Retina (tissue), 1 donor: ENCODE measurements around the gene ECHDC1.
A peak's percentile ranks its signal among the peaks of the same experiment; 100 is the strongest.
"Not testable (repeated sequence)": the region's sequence is repeated elsewhere in the genome, so short reads cannot be mapped to it uniquely, and the experiment has no call there.

ENCODE experiments used
- DNase-seq: peaks from one replicate; pipeline ENCODE4 v3.0.0-alpha.2; 2016

Gene ECHDC1

DNA sequence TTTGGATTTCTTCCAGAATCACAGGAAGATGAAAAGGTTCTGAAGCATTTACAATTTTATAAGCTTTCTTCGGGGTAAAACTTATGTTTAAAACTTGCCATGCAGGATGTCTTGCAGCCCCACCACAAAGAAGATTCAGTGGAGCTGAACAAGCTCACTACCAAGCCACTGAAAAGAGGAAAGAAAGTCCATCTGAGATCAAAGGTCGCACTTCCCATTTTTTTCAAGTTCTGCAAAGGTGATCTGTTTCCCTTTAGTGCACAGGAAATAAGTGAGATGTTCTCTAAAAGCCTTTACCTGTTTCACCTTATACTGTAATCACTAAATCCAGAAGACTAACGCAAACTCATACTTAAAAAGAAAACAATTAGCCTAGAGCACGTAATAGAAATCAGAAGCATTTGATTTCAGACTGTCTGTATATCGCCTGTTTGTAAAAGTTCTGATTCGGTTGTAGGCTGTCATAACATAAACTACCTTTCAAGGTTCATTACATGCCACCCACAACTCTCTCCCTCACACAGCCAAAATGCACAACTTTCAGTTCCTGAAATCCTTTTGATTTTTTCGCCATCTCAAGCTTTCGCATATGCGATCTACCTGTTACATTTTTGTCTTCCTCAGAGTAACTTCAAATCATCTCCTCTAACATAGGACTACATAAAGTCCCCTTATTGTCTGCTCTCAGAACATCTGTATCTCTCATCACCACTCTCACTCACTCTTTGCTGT is 1.8 kb downstream of the ECHDC1 start:
- DNase-seq, result peak; percentile 6

DNA sequence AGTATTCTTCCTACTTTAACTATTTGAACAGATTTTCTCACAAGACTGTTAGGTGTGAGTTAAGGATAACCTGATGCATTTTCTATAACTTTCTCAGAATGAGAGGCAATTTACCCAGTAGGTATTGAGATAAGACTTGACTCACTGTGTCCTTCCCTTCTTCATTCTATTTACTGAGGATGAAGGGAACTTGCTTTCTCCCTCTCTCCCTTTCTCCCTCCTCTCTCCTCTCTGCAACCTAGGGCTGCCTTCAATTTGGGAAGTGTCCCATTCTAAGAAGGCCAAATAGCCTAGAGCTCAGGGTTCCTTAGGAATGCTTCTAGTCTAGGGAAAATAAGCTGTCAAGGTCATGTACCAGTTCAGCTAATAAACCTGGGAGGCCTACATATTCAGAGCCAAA is 3.2 kb downstream of the ECHDC1 start:
- no peak for DNase-seq

DNA sequence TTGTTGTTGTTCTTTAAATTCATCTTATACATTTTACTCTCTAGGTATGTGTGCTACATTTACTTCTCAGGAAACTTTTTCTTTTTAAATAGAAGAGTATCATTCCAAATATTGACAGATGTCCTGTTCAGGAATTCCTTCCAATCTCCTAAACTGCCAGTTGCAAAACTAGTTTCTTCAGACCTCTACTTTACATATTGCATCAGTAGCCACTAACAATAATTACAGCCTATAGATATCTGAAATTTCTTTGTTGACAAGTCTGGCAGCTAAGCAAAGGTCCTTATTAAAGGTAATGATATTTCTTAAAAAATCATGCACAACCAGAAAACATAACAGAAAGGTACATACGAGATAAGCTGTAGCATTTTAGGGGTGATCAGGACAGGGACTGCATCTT is 4.5 kb downstream of the ECHDC1 start:
- DNase-seq, result no peak

DNA sequence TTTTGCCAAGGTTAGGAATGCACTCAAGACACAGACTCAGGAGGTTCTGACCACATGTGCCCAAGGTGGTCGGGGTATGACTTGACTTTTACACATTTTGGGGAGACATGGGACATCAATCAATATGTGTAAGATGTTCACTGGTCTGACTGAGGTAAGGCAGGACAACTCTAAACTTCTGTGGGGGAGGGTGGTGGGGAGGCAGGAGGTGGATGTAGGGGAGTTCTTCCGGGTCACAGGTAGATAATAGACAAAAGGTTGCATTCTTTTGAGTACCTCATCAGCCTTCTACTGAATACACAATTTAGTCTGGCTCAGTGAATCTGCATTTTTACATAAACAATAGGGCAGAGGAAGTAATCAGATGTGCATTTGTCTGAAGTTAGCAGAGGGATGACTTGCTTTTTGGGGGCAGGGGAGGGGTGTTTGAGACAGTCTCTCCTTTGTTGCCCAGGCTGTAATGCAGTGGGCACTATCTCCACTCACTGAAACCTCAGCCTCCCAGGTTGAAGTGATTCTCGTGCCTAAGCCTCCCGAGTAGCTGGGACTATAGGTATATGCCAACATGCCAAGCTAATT is 10.9 kb downstream of the ECHDC1 start:
- DNase-seq, result no peak

DNA sequence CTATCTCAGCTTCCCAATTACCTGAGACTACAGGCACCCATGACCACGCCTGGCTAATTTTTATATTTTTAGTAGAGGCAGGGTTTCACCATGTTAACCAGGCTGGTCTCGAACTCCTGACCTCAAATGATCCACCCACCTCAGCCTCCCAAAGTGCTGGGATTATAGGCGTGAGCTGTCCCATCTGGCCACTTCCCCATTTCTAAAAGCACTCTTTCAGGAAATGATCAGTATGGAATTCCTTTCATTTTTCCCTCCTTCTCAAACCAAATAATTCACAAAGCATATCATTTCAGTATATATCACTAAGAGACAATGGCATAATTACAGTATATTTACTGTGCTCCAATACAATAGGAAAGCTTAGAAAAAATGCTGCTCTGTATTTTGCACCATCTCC is 12.2 kb downstream of the ECHDC1 start:
- not testable (repeated sequence) for DNase-seq

DNA sequence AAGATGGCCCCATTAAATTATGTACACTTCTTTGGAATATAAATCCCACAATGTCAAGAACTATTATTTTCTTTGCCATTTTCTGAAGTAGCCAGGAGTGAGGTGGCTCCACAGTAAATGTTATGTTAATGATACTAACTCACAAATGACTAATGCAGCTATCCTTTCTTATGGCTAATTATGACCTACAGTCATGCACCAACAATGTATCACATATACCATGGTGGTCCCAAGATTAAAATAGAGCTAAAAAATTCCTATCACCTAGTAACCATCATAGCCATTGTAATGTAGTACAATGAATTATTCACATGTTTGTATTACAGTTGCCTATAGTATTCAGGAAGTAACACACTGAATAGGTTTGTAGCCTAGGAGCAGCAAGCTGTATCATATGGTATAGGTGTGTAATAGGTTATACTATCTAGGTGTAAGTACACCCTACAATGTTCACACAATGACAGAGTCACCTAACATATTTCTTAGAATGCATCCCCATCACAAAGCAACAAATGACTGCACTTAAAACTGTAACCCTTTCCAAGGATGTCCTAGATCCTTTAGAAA is 15.3 kb downstream of the ECHDC1 start:
- no peak for DNase-seq

DNA sequence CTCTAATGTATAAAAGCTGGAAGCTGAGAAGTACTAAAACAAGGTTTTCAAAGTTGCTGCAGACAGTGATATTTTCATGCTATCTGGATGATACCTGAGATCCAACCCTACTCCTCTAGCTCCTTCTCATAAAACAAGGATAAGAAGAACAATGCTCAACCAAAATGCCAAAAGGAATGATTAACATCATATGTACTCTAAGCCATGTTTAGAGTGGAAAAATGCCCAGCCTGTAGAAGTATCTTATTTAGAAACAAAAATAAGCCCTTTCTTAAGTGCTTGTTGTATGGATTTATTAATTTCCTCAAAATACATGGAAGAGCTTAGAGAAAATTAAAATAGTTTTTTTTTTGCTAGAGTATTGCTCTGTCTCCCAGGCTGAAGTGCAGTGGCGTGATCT is 23.7 kb downstream of the ECHDC1 start:
- DNase-seq, result no peak

DNA sequence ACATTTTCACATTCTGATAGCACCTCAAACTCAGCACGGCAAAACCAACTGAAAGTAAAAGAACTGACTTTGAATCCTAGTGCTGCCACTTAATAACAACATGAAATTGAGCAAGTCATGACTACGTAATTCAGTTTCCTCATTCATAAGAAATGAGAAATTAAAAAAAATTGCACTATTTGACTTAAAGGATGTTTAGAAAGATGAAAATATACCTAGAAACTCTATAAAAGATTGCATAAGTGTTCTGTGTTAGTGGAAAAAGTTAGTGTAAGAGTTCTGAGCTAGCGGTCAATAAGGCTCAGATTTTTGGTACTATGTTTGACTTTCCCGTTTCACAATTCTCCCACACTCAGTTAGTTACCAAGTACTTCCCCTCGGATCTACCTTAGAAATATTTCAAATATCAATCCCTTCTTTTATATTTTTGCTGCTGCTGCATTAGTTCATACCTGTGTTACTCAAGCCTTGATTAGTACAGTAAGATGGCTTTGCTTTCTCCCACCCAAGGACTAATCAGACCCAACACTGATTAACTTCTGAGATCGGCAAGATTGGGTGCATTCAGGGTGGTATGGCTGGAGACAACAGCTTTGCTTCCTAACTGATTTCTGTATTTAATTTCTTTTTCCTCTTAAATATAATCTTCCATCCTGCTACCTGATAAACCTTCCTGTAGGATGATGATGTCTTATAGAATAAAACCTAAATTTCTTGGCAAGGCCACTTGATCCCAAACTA is 25.9 kb downstream of the ECHDC1 start:
- DNase-seq, result no peak

DNA sequence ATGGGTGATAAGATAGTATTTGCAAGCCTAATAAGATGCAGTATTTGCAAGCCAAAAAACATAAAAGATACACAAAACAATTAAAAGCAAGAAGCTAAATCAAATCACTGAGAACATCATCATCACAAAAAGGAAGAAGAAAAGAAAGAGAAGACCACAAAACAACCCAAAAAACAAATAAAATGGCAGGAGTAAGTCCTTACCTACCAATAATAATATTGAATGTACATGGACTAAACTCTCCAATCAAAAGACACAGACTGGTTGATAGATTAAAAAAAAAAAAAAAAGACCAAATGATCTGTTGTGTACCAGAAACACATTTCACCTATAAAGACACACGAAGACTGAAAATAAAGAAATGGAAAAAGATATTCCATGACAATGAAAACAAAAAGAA is 37.7 kb downstream of the ECHDC1 start:
- no peak for DNase-seq

DNA sequence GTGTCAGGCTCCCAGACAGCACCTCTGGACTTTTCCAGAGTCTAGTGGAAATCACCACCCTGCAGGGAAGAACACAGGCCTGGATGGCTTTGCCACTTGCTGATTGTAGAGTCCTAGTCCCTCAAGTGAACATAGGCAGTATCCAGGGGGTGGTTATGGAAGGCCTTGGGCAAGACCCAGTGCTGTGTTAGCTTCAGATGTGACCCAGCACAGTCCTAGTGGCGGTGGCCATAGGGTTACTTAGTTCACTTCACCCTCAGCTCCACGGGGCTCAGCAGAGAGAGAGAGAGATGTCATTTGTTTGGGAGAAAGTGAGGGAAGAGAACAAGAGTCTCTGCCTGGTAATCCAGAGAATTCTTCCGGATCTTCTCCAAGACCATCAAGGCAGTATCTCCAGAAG is 39.5 kb downstream of the ECHDC1 start:
- DNase-seq, result no peak

DNA sequence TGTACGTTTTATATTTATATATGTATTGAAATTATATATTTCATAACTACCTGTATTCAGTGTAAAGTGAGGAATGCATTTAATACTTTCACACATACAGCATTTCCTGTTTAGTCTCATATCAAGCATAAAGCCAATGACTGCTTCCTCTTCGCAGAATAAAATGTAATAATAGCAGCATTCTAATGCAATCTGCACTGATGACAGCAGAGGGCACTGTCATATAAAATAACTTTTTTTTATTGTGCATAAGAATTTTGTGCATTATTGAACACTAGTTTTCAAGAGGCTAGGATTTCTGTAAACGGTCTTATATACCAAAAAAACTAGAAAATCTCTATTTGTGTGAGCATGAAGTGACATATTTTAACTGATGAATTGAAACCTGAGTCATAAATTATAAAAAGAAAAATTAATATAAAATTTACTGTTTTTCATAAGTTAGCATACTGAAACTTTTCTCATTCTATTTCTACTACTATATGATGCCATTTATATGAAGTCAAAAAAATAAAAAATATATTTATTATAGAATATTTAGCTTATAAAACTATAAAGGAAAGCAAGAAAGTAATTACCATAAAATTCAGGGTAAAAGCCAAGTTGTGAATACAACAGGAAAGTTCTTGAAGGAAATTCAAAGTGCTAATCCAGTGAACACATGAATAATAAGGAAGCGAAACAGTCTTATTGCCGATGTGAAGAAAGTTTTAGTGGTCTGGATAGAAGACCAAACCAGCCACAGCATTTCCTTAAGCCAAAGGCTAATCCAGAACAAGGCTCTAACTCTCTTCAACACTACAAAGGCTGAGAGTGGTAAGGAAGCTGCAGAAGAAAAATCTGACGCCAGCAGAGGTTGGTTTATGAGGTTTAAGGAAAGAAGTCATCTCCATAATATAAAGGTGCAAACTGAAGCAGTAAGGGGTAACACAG is 40.4 kb downstream of the ECHDC1 start:
- no peak for DNase-seq

DNA sequence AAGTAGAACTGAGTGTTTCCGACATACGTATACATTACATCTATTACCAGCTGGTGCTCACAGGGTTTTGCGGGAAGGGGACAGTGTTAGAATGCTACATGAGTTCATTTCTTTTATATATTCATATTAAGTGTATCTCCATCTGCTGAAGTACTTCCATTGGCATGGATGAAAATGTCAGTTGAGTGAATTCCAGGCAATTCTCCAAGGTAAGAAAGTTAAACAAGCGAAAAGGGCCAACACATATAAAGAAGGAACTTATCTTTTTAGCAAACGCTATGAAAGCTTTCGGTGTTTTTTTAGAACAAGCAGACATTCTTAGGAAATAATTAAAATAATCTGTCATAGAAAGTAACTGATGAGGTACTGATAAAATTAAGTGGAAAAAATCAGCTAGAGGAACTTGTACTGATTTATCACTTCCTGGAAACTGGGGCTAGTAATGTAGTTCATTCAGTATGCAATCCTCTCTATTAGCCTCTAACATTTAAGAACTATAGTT is 42.2 kb downstream of the ECHDC1 start:
- DNase-seq, result no peak

DNA sequence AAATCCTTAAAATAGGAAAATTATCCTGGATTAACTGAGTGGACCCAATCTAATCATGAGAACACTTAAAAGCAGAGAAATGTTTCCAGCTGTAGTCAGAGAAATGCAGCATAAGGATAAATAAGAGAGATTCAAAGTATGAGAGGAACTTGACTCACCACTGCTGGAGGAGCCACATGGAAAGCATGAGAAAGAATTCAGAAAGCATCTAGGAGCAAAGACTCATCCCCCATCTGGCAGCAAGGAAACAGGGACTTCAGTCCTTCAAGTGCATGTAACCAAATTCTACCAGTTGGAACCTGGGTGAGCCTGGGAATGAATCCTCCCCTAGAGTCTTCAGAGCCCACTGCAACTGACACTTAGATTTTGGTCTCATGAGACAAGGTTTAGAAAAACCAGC is 43.0 kb downstream of the ECHDC1 start:
- DNase-seq, result no peak

DNA sequence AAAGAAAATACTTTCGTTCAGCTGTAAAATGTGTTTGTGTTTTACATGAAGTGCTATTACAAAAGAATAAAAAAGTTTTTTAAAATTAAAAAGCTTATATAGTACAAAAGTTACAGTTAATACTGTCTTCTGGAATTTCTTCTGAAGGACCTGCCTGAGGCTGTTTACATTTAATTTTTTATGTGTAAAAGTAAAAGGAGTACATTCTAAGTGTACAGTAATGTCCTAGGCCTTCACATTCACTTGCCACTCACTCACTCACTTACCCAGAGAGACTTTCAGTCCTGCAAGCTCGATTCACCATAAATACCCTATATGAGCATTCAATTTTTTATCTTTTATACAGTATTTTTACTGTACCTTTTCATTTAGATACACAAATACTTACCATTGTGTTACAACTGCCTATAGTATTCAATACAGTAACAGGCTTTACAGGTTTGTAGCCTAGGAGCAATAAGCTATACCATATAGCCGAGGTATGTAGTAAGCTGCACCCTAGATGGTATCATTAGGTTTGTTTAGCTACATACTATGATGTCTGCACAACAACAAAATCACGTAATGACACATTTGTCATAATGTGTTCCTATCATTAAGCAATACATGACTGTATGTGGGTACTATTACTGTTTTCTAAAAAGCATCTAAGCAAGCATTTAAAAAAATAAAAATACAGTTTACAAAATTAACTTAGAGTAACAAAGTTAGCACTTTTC is 43.7 kb downstream of the ECHDC1 start:
- no peak for DNase-seq

DNA sequence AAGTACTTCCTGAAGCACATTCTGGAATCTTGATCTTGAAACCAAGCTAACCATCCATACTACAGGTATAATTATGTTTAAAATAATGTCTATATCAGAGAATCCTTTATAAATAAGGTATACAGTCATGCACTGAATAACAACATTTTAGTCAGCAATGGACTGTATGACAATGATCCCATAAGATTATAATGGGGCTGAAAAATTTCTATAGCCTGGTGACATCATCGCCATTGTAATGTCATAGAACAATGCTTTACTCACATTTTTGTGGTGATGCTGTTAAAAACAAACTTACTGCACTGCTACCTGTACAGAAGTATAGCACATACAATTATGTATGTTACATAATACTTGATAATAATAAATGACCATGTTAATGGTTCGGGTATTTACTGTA is 44.9 kb downstream of the ECHDC1 start:
- no peak for DNase-seq

DNA sequence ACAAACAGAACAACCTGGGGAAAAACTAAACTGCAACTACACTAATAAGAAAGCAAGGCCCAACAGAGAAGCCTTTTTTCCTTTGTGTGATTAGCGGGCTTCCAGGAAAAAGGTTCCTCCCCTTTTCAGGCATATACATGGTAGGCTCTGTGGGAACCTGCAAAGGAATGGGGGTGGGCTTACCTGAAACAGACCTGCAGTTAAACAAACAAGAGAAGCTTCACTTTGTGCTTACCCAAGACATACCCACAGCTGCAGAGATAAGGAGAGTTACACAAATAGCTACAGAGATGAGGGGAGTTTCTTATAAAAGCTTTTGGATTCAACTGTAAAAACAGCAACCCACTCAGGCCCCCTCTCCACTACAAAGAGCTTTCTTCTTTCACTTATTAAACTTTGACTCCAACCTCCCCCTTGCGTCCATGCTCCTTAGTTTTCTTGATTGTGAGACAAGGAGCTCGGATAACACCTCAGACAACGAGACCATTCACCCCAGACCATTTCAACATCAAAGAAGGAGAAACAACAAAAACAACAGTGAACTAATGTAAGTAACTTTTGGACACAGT is 45.8 kb downstream of the ECHDC1 start:
- no peak for DNase-seq

DNA sequence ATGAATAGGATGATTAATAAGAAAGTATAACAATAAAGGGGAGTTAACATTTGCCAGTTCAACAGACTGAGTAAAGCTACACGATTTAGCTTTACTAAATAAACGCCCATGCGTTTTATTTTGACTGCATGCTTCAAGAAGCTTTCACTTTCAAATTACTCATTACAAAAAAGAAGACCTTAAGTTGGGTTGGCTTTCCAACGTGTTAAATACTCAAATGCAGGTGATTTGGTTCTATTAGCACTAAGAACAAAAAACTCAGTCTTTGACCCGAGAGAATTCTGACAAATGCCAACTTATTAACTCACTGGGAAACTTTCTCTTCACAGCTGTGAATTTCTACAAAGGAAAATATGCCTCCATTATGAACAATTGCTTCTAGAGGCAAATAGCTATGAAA is 51.9 kb downstream of the ECHDC1 start:
- no peak for DNase-seq

DNA sequence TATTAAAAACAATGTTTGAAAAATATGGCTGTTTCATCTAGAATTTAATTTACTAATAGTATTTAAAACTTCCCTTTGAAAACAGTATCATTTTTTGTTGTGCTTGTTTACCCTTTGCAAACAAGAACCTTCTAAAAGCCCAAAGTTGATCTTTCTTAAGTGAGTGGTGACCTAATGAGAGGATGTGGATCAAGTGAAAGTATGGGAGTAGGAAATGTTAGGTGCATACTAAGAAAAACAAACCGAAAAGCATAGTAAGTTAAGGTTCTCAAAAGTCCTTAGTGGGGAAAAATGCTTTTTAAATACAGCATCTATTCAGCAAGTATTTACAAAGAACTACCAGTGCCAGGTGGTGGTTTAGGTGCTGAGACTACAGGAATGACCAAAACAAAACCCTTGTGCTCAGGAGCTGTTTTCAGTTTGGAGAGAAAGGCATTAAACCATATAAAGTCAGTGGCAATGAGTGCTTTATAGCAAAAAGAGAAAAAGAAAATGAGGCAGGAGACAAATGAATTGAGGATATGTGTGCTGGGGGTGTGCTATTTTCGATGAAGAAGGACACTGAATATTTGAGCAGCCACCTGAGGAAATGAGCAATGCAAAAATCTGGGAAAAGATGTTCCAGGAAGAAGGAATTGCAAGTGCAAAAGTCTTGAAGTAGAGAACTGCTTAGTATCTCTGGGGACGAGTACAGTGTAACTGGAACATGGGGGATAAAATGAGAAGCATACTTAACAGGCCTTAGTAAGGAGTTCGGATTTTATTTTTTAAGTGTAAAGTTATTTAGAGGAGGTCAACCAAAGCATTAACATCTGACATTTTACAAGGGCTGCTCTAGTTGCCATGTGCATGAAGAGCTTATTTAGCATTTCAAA is 52.8 kb downstream of the ECHDC1 start:
- no peak for DNase-seq

DNA sequence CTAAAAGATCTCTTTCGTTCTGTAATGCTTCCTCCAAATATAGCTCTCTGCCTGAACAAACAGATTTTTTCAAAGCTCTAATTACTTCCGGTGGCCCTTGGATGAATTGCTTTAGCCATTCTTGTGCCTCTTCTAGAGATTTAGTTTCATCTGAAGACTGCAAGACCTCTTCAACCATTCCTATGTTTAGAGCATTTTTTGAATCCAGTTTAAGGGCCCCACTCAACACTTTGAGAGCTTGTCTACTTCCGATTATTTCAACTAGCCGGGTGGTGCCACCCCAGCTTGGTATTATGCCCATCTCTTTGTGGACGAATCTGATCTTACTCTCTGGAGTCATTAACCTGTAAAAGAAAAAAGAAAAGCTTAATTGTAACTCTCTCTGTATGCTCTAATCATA is 53.5 kb downstream of the ECHDC1 start:
- DNase-seq, result no peak

DNA sequence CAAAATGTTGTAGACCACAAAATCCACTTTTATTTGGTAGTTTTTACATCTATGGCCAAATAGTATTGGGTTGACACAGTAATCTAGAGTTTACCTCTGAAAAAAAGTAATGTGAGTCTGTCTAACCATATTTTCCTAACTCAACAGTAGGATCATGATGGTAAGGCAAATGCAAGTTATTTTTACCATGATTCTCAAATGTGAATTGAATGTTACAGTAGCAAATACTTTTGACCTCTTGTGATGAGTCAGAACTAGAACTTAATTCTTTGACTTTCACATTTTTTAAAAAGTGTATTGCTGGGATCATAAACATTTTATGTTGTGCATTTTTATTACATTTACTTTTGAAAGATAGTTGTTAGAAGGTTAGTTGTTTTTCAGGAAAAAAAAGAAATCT is 54.7 kb downstream of the ECHDC1 start:
- no peak for DNase-seq

DNA sequence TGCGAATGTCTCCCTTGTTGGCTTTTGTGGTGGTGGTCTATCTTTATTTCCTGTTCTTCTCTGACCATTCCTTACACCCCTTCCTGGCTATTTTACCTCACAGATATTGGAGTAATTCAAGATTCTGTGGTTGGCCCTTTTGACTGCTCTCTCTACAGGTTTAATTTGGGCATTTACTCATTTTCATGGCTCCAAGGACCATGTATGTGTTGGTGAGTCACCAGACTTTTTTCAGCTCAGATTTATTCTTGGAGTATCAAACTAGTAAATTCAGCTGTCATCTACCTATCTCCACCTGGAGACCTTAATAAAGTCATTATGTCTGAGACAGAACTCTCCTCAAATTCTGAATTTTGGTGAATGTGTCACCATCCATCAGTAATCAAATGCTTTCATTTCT is 61.2 kb downstream of the ECHDC1 start:
- DNase-seq, result no peak
